GM21825 (cell line): ENCODE data around the gene CCDC78.

Experiments
- ATAC-seq: cut with Tn5 transposase; IDR thresholded peaks from one replicate; pipeline ENCODE4 v1.9.1; 2021; ENCODE audit warnings: mild to moderate bottlenecking, moderate library complexity; ENCODE audit not compliant: unreplicated experiment

CCDC78 gene

DNA sequence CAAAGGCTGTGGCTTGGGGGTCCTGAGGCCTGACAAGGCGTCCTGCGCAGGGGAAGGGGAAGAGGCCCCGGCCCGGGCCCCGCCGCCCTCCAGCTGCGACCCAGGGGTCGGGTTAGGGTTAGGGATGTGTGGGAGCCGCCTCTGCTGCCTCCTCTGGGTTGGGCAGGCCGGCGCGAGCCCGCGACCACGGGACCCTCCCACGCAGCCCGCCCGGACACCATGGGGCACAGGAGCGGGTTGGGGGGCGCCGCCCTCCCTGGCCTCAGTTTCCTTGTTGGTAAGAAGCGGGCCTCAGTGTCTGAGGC is 14.2 kb upstream of the CCDC78 start:
- no peak for ATAC-seq

- ATAC-seq, result no peak
Observed at GRCh38 chr16:739560-740458, 13.6 kb upstream of the CCDC78 start.

DNA sequence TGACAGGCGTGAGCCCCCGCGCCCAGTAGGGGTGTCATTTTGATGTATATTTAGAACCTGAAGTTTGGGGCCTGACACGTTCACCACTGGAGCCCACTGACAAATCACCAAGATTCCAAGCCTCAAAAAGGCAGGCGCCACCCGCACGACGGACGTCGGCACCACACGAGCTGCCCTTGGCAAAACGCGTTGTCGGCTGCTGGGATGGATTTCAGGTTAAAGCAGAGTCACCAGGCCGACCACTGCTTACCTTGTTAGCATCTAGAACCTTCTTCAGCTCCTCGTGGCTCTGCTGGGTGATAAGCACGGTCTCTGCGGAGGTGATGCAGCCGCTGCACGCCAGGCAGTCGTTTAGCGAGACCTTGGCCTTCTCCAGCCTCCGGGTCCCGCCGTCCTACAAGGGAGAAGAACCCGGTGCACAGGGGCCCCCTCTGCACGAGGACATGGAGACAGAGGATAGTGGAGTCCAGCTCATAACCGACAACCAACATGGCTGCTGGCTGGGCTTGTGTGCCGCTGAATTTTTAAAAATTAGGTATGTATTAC is 10.8 kb upstream of the CCDC78 start:
- no peak for ATAC-seq

- no peak for ATAC-seq
Observed at GRCh38 chr16:735982-736453, 9.8 kb upstream of the CCDC78 start.

GRCh38 chr16:734981-735881 is 9.0 kb upstream of the CCDC78 start:
- no peak for ATAC-seq

DNA sequence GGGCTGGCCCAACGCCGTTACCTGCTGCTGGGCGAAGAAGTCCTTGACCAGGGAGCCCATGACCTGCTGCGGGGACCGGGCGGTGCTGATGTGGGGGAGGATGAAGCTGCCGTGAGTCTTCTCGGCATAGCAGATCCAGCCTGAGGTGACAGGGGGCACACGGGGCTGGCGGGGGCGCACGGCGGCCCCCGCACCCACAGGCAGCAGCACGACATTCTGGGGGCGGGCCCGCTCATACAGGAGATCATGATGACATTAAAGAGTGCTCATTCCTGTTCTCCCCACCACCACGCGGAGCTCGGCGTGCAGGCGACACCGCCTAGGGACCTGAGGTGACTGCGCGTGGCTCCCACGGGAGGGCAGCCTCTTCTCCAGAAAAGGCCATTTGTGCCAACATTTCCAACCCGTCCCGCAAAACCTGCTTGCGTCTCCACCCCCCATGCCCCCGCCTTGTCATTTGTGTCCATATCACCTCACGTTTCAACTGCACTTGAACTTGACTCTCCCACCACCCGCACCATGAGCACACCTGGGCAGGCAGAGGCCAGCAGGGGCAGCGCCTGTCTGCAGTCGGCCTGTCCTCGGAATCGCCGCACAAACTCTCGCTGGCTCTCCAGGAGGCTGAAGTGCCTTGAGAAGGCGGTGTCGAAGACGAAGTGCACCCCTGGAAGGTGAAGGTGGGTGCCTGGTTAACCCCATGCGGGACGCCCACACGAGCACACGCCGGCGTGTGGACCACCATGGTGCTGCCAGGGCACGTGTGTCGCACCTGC is 8.2 kb upstream of the CCDC78 start:
- ATAC-seq, result no peak

DNA sequence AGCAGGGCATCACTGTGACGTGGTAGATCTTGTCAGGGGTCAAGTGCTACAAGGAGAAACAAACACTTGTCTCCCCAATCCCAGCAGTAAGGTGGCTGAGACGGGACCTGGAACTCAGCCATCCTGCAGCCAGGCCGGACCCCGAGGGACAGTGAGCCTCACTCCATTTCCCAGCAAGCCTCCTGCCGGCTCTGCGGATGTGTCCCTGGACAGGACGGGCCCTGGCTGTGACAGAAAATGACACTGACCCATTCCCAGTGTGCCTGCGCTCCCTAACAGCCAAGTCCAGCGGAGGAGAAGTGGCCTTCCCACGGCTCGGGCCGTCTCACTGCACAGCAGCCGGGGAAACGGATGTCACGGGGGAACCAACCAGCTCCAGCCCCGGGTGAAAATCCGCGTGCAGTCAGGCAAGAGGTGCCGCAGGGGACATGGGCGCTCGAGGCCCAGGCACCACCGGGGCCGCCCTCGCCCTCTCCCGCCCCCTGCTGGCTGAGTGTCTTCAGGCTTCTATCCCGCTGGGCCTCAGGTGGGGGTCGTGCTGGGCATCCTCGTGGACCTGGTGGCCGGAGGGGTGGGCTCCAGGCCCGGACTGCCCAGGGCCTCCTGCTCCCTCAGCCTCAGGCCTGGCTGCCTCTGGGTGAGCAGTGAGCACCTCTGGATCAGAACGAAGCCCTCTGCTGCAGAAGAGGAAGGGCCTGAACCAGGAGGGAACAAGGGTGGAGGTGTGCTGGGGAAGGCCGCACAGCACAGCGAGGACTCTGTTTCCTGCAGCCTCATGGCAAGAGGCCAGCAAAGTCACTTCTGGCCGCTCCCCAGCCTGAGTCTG is 7.4 kb upstream of the CCDC78 start:
- no peak for ATAC-seq

DNA sequence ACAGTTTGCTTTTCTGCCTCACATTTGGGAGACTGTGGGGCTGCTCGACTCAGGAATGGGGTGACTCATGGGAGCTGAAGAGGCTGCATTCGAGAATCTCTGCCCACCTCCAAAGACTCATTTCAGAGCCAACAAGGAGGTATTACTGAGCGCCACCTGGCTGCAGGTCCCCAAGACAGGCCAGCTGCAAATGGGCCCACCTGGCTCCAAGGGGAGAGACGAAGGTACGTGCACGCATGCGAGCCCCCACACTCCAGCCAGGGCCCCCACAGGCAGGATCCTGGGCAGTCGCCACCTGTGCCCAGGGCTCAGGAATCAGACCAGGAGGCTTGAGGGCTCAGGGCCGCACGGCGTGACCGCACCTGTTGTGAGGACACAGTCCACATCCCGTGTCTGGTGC is 6.7 kb upstream of the CCDC78 start:
- ATAC-seq, result no peak

- no peak for ATAC-seq
Observed at GRCh38 chr16:732332-732731, 6.1 kb upstream of the CCDC78 start.

- no peak for ATAC-seq
Observed at GRCh38 chr16:730666-731509, 4.6 kb upstream of the CCDC78 start.

GRCh38 chr16:729768-730665 is 3.8 kb upstream of the CCDC78 start:
- no peak for ATAC-seq

GRCh38 chr16:728890-729744 is 2.9 kb upstream of the CCDC78 start:
- ATAC-seq, result no peak

DNA sequence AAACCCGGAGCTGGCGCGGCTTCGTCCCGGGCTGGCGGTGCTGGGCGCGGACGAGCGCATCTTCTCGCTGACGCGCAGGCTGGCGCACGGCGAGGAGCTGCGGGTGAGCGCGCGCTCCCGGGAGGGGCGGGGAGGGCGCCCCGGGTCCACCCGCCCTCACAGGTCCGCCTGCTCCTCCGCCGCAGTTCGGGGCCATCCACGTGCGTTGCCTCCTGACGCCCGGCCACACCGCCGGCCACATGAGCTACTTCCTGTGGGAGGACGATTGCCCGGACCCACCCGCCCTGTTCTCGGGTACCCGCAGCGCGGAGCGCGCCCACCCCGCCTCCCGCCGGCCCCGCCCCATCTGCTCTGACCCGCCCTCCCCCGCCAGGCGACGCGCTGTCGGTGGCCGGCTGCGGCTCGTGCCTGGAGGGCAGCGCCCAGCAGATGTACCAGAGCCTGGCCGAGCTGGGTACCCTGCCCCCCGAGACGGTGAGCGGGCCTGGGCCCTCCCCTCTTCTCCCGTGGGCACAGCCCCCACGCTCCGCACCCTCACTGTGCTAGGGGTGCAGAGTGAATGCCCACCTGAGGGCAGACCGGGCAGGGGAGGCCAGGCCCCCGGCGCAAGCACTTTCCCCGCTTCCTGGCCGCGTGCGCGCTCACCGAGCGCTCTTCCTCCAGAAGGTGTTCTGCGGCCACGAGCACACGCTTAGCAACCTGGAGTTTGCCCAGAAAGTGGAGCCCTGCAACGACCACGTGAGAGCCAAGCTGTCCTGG is 2.1 kb upstream of the CCDC78 start:
- ATAC-seq, result no peak

GRCh38 chr16:727291-727977 is 1.2 kb upstream of the CCDC78 start:
- ATAC-seq, result no peak

- ATAC-seq, result no peak
Observed at GRCh38 chr16:726188-726437, 130 bp downstream of the CCDC78 start.
